Keratinocyte (primary cell): ENCODE results near the gene TIPARP. TPM values are rescaled to one million over a fixed set of nuclear protein-coding genes. Genes with fewer than 3 reads are reported as not detected.

ENCODE experiments used
- DNase-seq: peaks from one replicate; pipeline ENCODE4 v3.0.0-alpha.2; 2011; ENCODE audit warnings: low read depth, missing footprints, low spot score
- FAIRE-seq: peaks from 2 replicates; lab custom pipeline; 2011; peaks lifted over from hg19 to GRCh38; lab: Jason Lieb, UNC
- H2AFZ ChIP-seq: 2 replicates; pipeline ENCODE4 v1.6.0; 2012; ENCODE audit warnings: low read length, control low read depth, inconsistent platforms; ENCODE audit not compliant: control insufficient read depth
- H3K27ac ChIP-seq: 2 replicates; pipeline ENCODE4 v1.5.1; 2011; ENCODE audit warnings: low read length; ENCODE audit not compliant: control insufficient read depth, insufficient read depth
- H3K27me3 ChIP-seq: 3 replicates; pipeline ENCODE4 v1.6.0; 2011; ENCODE audit warnings: low read length; ENCODE audit not compliant: control insufficient read depth, insufficient read depth; ENCODE audit errors: extremely low read depth
- H3K36me3 ChIP-seq, 2 experiments: 2 replicates in 1 of 2; 3 replicates in 1 of 2; pipeline ENCODE4 v1.5.1; 2011; ENCODE audit warnings: low read length in 2 of 2, mild to moderate bottlenecking in 1 of 2; ENCODE audit not compliant: control insufficient read depth in 2 of 2, insufficient read depth in 2 of 2; ENCODE audit errors: extremely low read depth in 1 of 2
- H3K4me1 ChIP-seq: 3 replicates; pipeline ENCODE4 v1.5.1; 2011; ENCODE audit warnings: low read length; ENCODE audit not compliant: control insufficient read depth, insufficient read depth; ENCODE audit errors: extremely low read depth
- H3K4me2 ChIP-seq: 3 replicates; pipeline ENCODE4 v1.6.0; 2011; ENCODE audit warnings: low read depth, low read length; ENCODE audit not compliant: control insufficient read depth, insufficient read depth; ENCODE audit errors: extremely low read depth
- H3K4me3 ChIP-seq, 3 experiments: fragments of 200-600 bp in 1 of 3; sonication (generic) in 1 of 3; 2 replicates in 2 of 3; 3 replicates in 1 of 3; pipeline ENCODE4 v1.5.1; 2011 to 2016; ENCODE audit warnings: low read length in 3 of 3, mild to moderate bottlenecking in 3 of 3, control low read depth in 2 of 3, inconsistent platforms in 1 of 3, low read depth in 1 of 3, mixed read lengths in 1 of 3, mixed run types in 1 of 3, moderate library complexity in 1 of 3; ENCODE audit not compliant: control insufficient read depth in 2 of 3, insufficient read depth in 2 of 3; ENCODE audit errors: extremely low read depth in 1 of 3
- H3K79me2 ChIP-seq: 2 replicates; pipeline ENCODE4 v1.6.0; 2012; ENCODE audit warnings: low read length; ENCODE audit not compliant: control insufficient read depth, insufficient read depth
- H3K9ac ChIP-seq: 3 replicates; pipeline ENCODE4 v1.6.0; 2011; ENCODE audit warnings: low read length; ENCODE audit not compliant: control insufficient read depth, insufficient read depth; ENCODE audit errors: extremely low read depth
- H3K9me1 ChIP-seq: 3 replicates; pipeline ENCODE4 v1.6.0; 2011; ENCODE audit warnings: low read length; ENCODE audit not compliant: control insufficient read depth, insufficient read depth; ENCODE audit errors: extremely low read depth
- H3K9me3 ChIP-seq: 2 replicates; pipeline ENCODE4 v1.5.1; 2012; ENCODE audit warnings: low read depth, low read length; ENCODE audit not compliant: control insufficient read depth
- H4K20me1 ChIP-seq: 3 replicates; pipeline ENCODE4 v1.6.0; 2011; ENCODE audit warnings: low read length; ENCODE audit not compliant: control insufficient read depth, insufficient read depth; ENCODE audit errors: extremely low read depth
- CTCF ChIP-seq, 3 experiments: IDR thresholded peaks in 1 of 3; conservative IDR thresholded peaks in 1 of 3; optimal IDR thresholded peaks in 1 of 3; 2 replicates in 2 of 3; 3 replicates in 1 of 3; pipeline versions ENCODE3 to v1.5.1; 2011; ENCODE audit warnings: low read length in 3 of 3, mild to moderate bottlenecking in 3 of 3, moderate library complexity in 2 of 3, control low read depth in 1 of 3, inconsistent platforms in 1 of 3; ENCODE audit not compliant: insufficient read depth in 2 of 3; ENCODE audit errors: extremely low read depth in 1 of 3
- EZH2 ChIP-seq: IDR thresholded peaks from one replicate; pipeline ENCODE4 v1.6.1; 2012; ENCODE audit warnings: inconsistent platforms, mild to moderate bottlenecking, low read length, moderate library complexity
- dilution Hi-C: fragments of 300-500 bp; cut with MboI; formaldehyde crosslinking; loops from one replicate; pipeline ENCODE4 v1.7.0; 2020; ENCODE audit warnings: low sequenced_read_pairs; ENCODE audit not compliant: extremely low pct_ligation_motif_present
- polyA plus RNA-seq, 5 experiments: library from polyadenylated mRNA; depleted of rRNA in 3 of 5; stranded (reverse) in 3 of 5; stranded (forward) in 1 of 5; unstranded in 1 of 5; fragments of >200 nt; gene quantifications; 1 replicate in 1 of 5; 2 replicates in 3 of 5; 3 replicates in 1 of 5; pipeline versions ENCODE4 v1.2.1 to v1.2.3, GENCODE V29; 2011 to 2012; ENCODE audit warnings: missing spikeins in 2 of 5, low read depth in 1 of 5, low replicate concordance in 1 of 5

The TIPARP gene
- polyA plus RNA-seq, 1 donor (not counting 4 experiments of a cell fraction or from before 2014, with no cell fraction given) = 62.0 TPM

GRCh38 chr3:156689608-156690007, 15.2 kb downstream of the TIPARP start:
- dilution Hi-C loops = no loop called here
- Histone ChIP-seq H3K4me1 (peaks cover 68% of the 10 kb centered on the region), H3K9me1 (no peaks in the 10 kb centered on the region), H3K36me3 (peaks cover 12 to 22% of the 10 kb centered on the region in 2 experiments), H2AFZ (no peak overlapping the region), H3K79me2 (peaks cover 98% of the 10 kb centered on the region), H3K27ac (peak overlapping the region; percentile 19), H3K4me2 (peak overlapping the region; percentile 29), H3K9ac (no peak overlapping the region), H4K20me1 (peaks cover 30% of the 10 kb centered on the region), H3K27me3 (no peaks in the 10 kb centered on the region), H3K4me3 (no peak overlapping the region), H3K9me3 (no peaks in the 10 kb centered on the region)
- TF ChIP-seq EZH2 (no peak), CTCF (optimal IDR thresholded peaks at IDR 0.05 in 1 of 3, IDR thresholded peaks at IDR 0.05 in 1 of 3, conservative IDR thresholded peaks at IDR 0.05 in 1 of 3; ENCODE audit: extremely low read depth in 1 of 3, insufficient read depth in 2 of 3, low read length in 3 of 3) (no peak)
- FAIRE-seq (peak; percentile 83), DNase-seq (no peak)

- peaks cover 17 to 38% of the 10 kb centered on the region in 2 experiments for H3K36me3 ChIP-seq
- H2AFZ ChIP-seq = no peak overlapping the region
- H3K27me3 ChIP-seq = no peaks in the 10 kb centered on the region
- FAIRE-seq (no peak), DNase-seq (no peak)
- H3K9me1 ChIP-seq = no peaks in the 10 kb centered on the region
- peaks cover 96% of the 10 kb centered on the region for H3K79me2 ChIP-seq
- dilution Hi-C loops = no loop called here
- no peak for TF ChIP-seq EZH2
- no peak for TF ChIP-seq CTCF (optimal IDR thresholded peaks at IDR 0.05 in 1 of 3, IDR thresholded peaks at IDR 0.05 in 1 of 3, conservative IDR thresholded peaks at IDR 0.05 in 1 of 3; ENCODE audit: extremely low read depth in 1 of 3, insufficient read depth in 2 of 3, low read length in 3 of 3)
- H3K9me3 ChIP-seq = no peaks in the 10 kb centered on the region
- peak overlapping the region; percentile 80 for H3K27ac ChIP-seq
- peaks cover 49% of the 10 kb centered on the region for H3K4me1 ChIP-seq
- peak overlapping the region; percentile 71 for H3K4me2 ChIP-seq
- peak overlapping the region in 2 of 3 experiments; percentile 16 to 17 for H3K4me3 ChIP-seq
- peak overlapping the region; percentile 29 for H3K9ac ChIP-seq
- peaks cover 26% of the 10 kb centered on the region for H4K20me1 ChIP-seq
These were observed 17.5 kb downstream of the TIPARP start for GRCh38 chr3:156691920-156692319.
